Measurements from ENCODE around the gene SETSIP. TPM values are rescaled to one million over a fixed set of nuclear protein-coding genes. Genes with fewer than 3 reads are reported as not detected.

Gene SETSIP
- total and polyA plus RNA-seq, 3 donors from 2014 or later, result not detected

GRCh38 chr1:92066321-92066720 lies 8.9 kb downstream of the SETSIP start:
- intact Hi-C loops (cut with DNase I; ENCODE audit: low total_unique reads), result no loop called here
- H3K9me3 ChIP-seq, result no peaks in the 10 kb centered on the region
- no peaks in the 10 kb centered on the region for H3K36me3 ChIP-seq (ENCODE audit: low read depth, missing control alignments)
- TF ChIP-seq CTCF (IDR thresholded peaks at IDR 0.05), result no peak
- TF ChIP-seq POLR2A (IDR thresholded peaks at IDR 0.05), result no peak
- 90 to 93% methylated on average over 8 of the region's 8 CpGs for WGBS, 2 donors
- DNase-seq, result no peak
- no peak overlapping the region for H3K27ac ChIP-seq
- H3K4me3 ChIP-seq, result no peak overlapping the region
- no peaks in the 10 kb centered on the region for H3K27me3 ChIP-seq
- H3K4me1 ChIP-seq, result no peaks in the 10 kb centered on the region

GRCh38 chr1:92065042-92065441 lies 10.2 kb downstream of the SETSIP start:
- Histone ChIP-seq H3K27me3 (no peaks in the 10 kb centered on the region), H3K9me3 (no peaks in the 10 kb centered on the region), H3K4me3 (no peak overlapping the region), H3K4me1 (no peaks in the 10 kb centered on the region), H3K36me3 (ENCODE audit: low read depth, missing control alignments) (no peaks in the 10 kb centered on the region), H3K27ac (no peak overlapping the region)
- no peak for DNase-seq
- intact Hi-C loops (cut with DNase I; ENCODE audit: low total_unique reads), result no loop called here
- TF ChIP-seq POLR2A (IDR thresholded peaks at IDR 0.05) (no peak), CTCF (IDR thresholded peaks at IDR 0.05) (no peak)
- 87 to 93% methylated on average over 3 of the region's 3 CpGs for WGBS, 2 donors

GRCh38 chr1:92051948-92052347 lies 23.3 kb downstream of the SETSIP start:
- intact Hi-C loops (cut with DNase I; ENCODE audit: low total_unique reads), result no loop called here
- no peak for DNase-seq
- Histone ChIP-seq H3K27me3 (no peaks in the 10 kb centered on the region), H3K4me1 (no peaks in the 10 kb centered on the region), H3K4me3 (no peak overlapping the region), H3K9me3 (no peaks in the 10 kb centered on the region), H3K36me3 (ENCODE audit: low read depth, missing control alignments) (no peaks in the 10 kb centered on the region), H3K27ac (no peak overlapping the region)
- TF ChIP-seq POLR2A (IDR thresholded peaks at IDR 0.05) (no peak), CTCF (IDR thresholded peaks at IDR 0.05) (no peak)

- H3K9me3 ChIP-seq, result no peaks in the 10 kb centered on the region
- H3K27me3 ChIP-seq, result no peaks in the 10 kb centered on the region
- intact Hi-C loops (cut with DNase I; ENCODE audit: low total_unique reads), result no loop called here
- no peaks in the 10 kb centered on the region for H3K4me1 ChIP-seq
- no peak for DNase-seq
- no peak overlapping the region for H3K27ac ChIP-seq
- 76 to 90% methylated on average over 2 of the region's 2 CpGs for WGBS, 2 donors
- no peaks in the 10 kb centered on the region for H3K36me3 ChIP-seq (ENCODE audit: low read depth, missing control alignments)
- no peak overlapping the region for H3K4me3 ChIP-seq
- TF ChIP-seq CTCF (IDR thresholded peaks at IDR 0.05), result no peak
These were observed 29.3 kb downstream of the SETSIP start for GRCh38 chr1:92045766-92046495.

GRCh38 chr1:92043621-92044020 lies 31.6 kb downstream of the SETSIP start:
- no peaks in the 10 kb centered on the region for H3K27me3 ChIP-seq
- 84 to 86% methylated on average over 5 of the region's 5 CpGs for WGBS, 2 donors
- intact Hi-C loops (cut with DNase I; ENCODE audit: low total_unique reads), result no loop called here
- H3K4me1 ChIP-seq, result no peaks in the 10 kb centered on the region
- no peak overlapping the region for H3K4me3 ChIP-seq
- H3K27ac ChIP-seq, result no peak overlapping the region
- H3K36me3 ChIP-seq (ENCODE audit: low read depth, missing control alignments), result no peaks in the 10 kb centered on the region
- DNase-seq, result no peak
- TF ChIP-seq CTCF (IDR thresholded peaks at IDR 0.05) (no peak), POLR2A (IDR thresholded peaks at IDR 0.05) (no peak)
- no peaks in the 10 kb centered on the region for H3K9me3 ChIP-seq

Data from testis (tissue), 3 donors.